RWPE1 (cell line): ENCODE data around the gene IGSF6.
"Not testable (repeated sequence)": the region's sequence is repeated elsewhere in the genome, so short reads cannot be mapped to it uniquely, and the experiment has no call there.

Experiments used
- CTCF ChIA-PET: fragments of 350-600 bp; sonication (Branson Sonifier 250); formaldehyde crosslinking; extraction: SDS; loops from one replicate; lab custom pipeline; 2021; lab: Yijun Ruan, JAX
- POLR2A ChIA-PET: fragments of 400-600 bp; formaldehyde crosslinking; extraction: SDS; loops from one replicate; lab custom pipeline; 2020; ENCODE audit warnings: antibody characterized with exemption; ENCODE audit not compliant: low non-redundant PET; lab: Yijun Ruan, JAX
- DNase-seq: peaks from one replicate; pipeline ENCODE4 v3.0.0; 2012; ENCODE audit warnings: low spot score
- H3K27ac ChIP-seq: fragments of 450-650 bp; 2 replicates; pipeline ENCODE4 v1.5.1; 2017
- TF ChIP-seq, protein P1 (sequence below): fragments of 450-650 bp; conservative IDR thresholded peaks from 2 replicates; pipeline ENCODE4 v1.5.1; 2017; ENCODE audit warnings: low read depth, mild to moderate bottlenecking

IGSF6 gene

DNA sequence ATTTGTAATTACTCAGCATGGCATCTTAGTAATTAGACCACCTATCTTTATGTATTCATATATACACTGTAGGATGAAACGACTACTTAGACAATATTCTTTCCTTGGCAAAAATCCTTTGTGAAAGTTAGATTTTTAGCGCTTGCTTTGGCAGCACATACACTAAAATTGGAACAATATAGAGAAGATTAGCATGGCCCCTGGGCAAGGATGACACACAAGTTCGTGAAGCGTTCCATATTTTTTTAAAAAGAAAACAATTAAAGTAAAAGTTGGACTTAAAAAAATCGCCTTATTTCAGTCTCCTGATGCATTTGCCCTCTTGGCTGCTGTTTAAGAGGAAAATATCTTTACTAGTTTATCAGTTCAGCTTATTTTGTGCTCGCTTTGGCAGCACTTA is 10.5 kb downstream of the IGSF6 start:
- no peak overlapping the region for H3K27ac ChIP-seq
- no peak for DNase-seq
- TF ChIP-seq, protein P1, sequence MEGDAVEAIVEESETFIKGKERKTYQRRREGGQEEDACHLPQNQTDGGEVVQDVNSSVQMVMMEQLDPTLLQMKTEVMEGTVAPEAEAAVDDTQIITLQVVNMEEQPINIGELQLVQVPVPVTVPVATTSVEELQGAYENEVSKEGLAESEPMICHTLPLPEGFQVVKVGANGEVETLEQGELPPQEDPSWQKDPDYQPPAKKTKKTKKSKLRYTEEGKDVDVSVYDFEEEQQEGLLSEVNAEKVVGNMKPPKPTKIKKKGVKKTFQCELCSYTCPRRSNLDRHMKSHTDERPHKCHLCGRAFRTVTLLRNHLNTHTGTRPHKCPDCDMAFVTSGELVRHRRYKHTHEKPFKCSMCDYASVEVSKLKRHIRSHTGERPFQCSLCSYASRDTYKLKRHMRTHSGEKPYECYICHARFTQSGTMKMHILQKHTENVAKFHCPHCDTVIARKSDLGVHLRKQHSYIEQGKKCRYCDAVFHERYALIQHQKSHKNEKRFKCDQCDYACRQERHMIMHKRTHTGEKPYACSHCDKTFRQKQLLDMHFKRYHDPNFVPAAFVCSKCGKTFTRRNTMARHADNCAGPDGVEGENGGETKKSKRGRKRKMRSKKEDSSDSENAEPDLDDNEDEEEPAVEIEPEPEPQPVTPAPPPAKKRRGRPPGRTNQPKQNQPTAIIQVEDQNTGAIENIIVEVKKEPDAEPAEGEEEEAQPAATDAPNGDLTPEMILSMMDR = no peak
- ChIA-PET CTCF (interaction anchor here (0.6 to 5.0 kb wide), 4 partner anchors 15 to 1095 kb away, joined by 3 to 23 read pairs (median 4); no protein-coding TSS in a partner anchor), POLR2A (no interaction called here)

DNA sequence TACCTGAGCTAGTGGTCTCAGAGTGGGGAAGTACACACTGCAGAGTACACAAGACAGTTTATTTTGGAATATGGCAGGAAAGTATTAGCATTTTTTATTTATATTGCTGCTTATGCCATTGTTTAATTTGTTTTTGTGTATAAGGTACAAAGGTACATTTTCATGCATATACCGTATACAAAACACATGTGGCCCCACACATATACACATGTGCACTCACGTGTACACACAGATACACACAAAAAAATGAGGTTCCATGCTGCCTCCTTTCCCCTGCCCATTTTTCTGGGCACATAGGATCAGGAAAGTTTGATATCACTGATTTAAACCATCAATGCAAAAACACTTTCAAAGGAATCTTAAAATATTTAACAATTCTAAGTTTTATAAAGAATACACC is 12.9 kb downstream of the IGSF6 start:
- no peak overlapping the region for H3K27ac ChIP-seq
- no peak for DNase-seq
- ChIA-PET POLR2A (no interaction called here), CTCF (interaction anchor here (1.0 to 5.0 kb wide), 3 partner anchors 18 to 55 kb away, joined by 3 to 23 read pairs (median 9); no protein-coding TSS in a partner anchor)
- TF ChIP-seq, protein P1 = no peak

DNA sequence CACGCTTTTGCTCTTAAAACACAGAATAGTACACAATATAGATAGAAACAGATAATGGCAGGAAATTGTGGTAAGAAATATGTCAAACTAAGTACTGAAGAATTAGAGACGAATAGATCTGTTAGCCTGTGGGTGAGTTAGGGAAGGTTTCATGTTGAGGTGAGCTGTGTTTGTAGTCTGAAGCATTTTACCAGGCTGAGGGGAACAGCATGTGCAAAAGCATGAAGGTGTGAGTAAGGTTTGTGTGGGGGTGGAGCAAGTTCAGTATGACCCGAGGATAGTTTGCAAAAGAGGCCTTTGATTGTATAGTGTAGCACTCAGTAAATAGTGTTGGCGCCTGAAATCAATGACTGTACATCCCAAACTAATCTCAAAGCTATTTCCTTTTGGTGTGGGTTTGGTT is 13.8 kb downstream of the IGSF6 start:
- TF ChIP-seq, protein P1 = no peak
- ChIA-PET POLR2A (no interaction called here), CTCF (interaction anchor here (0.6 kb wide), 2 partner anchors 11 to 461 kb away, joined by 3 to 6 read pairs; no protein-coding TSS in a partner anchor)
- DNase-seq = peak; percentile 68
- no peak overlapping the region for H3K27ac ChIP-seq

DNA sequence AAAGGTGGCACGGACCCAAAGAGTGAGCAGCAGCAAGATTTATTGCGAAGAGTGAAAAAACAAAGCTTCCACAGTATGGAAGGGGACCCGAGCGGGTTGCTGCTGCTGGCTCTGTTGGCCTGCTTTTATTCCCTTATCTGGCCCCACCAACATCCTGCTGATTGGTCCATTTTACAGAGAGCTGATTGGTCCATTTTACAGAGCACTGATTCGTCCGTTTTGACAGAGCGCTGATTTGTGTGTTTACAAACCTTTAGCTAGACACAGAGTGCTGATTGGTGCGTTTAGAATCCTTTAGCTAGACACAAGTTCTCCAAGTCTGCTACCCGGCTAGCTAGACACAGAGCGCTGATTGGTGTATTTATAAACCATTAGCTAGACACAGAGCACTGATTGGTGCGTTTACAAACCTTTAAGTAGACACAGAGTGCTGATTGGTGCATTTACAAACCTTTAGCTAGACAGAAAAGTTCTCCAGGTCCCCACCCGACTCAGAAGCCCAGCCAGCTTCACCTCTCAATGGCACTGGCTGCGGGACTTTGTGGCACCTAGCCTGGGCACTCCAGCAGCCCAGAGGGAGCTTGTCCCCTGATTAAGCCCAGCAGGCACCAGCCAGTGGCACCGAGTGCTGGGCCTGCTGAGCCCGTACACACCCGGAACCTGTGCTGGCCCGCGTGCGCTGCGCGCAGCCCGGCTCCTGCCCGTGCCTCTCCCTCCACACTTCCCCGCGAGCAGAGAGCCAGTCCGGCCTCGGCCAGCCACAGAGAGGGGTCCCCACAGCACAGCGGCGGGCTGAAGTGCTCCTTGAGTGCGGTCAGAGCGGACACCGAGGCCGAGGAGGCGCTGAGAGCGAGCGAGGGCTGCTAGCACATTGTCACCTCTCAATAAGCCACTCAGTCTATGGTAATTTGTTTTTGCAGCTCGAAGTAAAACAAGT is 15.1 kb downstream of the IGSF6 start:
- ChIA-PET CTCF (interaction anchor here (1.3 kb wide), 1 partner anchor 20 kb away, joined by 5 read pairs; no protein-coding TSS in a partner anchor), POLR2A (no interaction called here)
- no peak for DNase-seq
- TF ChIP-seq, protein P1 = no peak
- H3K27ac ChIP-seq = peak overlapping the region; percentile 11; the same call in 1 of the 2 replicates

DNA sequence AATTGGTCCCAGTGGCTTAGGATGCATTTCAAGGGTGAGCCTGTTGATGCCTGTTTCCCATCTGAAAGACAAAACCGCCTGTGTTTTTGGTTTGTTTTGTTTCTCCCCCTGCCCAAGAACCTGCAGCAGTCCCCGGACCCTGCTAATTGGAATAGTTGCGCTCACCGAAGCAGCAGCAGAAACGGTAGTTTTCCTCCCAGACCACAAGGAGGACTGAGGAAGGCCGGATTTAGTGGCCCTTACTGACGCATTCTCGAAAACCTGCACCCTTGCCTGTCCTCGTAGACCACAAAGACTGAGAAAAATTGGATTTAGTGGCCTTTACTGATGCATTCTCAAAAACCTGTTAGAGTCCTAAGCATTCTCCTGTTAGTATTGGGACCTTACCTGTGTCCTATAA is 16.7 kb downstream of the IGSF6 start:
- H3K27ac ChIP-seq, POLR2A ChIA-PET, CTCF ChIA-PET, DNase-seq: not testable (repeated sequence)

DNA sequence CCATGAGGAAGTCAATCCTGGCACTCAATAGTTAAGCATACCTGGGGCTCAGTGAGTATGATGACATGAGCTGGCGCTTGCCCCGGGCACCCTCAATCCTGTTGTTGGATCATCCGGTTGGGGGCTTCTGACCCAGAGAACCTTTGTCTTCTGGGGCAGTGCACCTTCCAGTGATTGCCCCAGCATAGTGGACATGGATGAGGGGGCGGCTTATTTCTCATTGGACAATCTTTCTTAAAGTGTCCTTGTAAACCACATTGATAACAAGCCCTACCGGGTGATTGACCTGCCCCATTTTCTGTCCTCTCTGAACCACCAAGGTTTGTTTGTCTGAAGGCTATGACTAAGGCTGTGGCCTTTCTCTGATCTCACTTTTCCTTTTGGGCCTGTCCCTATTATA is 18.2 kb downstream of the IGSF6 start:
- no peak overlapping the region for H3K27ac ChIP-seq
- POLR2A ChIA-PET = no interaction called here
- DNase-seq = no peak
- CTCF ChIA-PET = no interaction called here
- TF ChIP-seq, protein P1 = no peak

DNA sequence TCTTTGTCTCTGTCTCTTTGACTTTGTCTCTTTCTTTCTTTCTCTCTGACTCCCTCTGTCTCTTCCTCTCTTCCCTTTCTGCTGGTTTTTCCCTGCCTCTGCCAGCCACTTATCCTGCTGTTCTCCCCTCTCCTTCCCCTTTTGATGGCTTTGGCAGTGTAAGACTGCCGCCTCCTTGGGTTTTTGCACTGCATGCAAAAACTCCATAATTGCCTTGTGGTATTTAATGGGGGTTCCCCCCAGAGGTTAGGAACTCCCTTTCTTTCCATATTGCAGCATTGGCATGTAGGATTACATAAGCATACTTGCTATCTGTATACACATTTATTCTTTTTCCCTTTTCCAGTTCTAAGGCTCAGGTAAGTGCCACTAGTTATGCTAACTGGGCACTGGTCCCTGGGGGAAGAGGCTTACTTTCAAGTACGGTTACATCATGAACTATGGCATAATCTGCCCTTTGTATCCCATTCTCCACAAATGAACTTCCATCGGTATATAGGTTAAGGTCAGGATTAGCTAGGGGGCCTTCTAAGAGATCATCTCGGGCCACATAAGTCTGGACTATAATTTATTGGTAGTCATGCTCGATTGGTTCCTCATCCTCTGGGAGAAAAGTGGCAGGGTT is 20.3 kb downstream of the IGSF6 start:
- DNase-seq, POLR2A ChIA-PET, H3K27ac ChIP-seq, CTCF ChIA-PET: not testable (repeated sequence)

DNA sequence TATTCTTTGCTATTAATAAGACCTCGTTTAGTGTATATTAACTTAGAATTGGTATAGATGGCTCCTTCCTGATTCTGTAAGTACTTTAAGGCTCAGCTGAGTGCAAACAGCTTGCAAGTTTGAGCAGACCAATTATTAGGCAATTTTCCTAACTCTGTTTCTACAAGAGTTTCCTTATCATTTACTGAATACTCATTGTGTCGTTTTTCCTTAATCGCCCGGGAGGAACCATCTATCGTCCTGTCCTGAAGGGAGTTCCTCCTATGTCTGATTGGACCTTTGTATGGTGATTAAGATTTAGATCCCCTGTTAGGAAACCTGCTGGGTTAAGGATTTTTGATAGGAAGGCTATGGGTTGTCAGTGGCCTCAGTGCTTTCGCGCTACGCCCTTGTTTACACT is 21.0 kb downstream of the IGSF6 start:
- CTCF ChIA-PET = interaction anchor here (0.7 kb wide), 1 partner anchor 1520 kb away, joined by 4 read pairs; no protein-coding TSS in a partner anchor
- H3K27ac ChIP-seq, POLR2A ChIA-PET, DNase-seq: not testable (repeated sequence)

DNA sequence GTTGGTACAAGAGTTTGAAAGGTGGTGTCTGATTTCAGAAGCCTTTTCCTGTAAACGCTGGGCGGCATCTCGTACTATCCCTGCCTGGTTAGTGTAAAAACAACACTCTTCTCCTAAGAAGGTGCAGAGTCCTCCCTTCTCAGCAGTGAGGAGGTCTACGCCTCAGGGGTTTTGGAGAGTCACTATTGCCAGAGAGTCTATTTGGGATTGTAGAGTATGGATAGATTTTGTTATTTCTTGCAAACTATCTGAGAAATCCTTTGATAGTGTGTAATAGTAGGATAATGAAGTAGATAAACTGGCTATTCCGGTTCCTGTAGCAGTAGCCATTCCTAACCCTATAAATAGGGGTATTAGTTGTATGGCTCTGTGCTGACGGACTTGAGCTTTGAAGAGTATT is 21.5 kb downstream of the IGSF6 start:
- POLR2A ChIA-PET, H3K27ac ChIP-seq, DNase-seq: not testable (repeated sequence)
- CTCF ChIA-PET = interaction anchor here (0.7 kb wide), 1 partner anchor 1521 kb away, joined by 4 read pairs; no protein-coding TSS in a partner anchor

DNA sequence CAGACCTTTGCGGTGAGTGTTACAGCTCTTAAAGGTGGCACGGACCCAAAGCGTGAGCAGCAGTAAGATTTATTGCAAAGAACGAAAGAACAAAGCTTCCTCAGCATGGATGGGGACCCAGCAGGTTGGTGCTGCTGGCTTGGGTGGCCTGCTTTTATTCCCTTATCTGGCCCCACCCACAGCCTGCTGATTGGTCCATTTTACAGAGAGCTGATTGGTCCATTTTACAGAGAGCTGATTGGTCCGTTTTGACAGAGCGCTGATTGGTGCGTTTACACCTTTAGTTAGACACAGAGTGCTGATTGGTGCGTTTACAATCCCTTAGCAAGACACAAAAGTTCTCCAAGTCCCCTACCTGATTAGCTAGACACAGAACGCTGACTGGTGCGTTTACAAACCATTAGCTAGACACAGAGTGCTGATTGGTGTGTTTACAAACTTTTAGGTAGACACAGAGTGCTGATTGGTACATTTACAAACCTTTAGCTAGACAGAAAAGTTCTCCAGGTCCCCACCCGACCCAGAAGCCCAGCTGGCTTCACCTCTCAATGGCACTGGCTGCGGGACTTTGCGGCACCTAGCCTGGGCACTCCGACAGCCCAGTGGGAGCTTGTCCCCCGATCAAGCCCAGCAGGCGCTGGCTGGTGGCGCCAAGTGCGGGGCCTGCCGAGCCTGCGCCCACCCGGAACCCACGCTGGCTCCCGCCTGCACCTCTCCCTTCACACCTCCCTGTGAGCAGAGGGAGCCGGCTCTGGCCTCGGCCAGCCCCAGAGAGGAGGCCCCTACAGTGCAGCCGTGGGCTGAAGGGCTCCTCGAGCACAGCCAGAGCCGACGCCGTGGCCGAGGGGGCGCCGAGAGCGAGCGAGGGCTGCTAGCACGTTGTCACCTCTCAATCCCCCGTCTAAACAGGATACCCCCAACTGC is 22.5 kb downstream of the IGSF6 start:
- H3K27ac ChIP-seq, POLR2A ChIA-PET, DNase-seq, CTCF ChIA-PET: not testable (repeated sequence)
